K562 (cell line): ENCODE results near the gene SLCO2A1. TPM values are rescaled to one million over a fixed set of nuclear protein-coding genes. Genes with fewer than 3 reads are reported as not detected.

Source experiments
- ATF6 ChIP-seq: sonication (generic); formaldehyde crosslinking; IDR thresholded peaks from 2 replicates; pipeline ENCODE4 v1.4.0; 2020; ENCODE audit warnings: mild to moderate bottlenecking, missing genetic modification reagents
- CBFA2T3 ChIP-seq: fragments of 450-650 bp; IDR thresholded peaks from 2 replicates; pipeline ENCODE4 v1.6.1; 2017
- KAT7 ChIP-seq: sonication (generic); formaldehyde crosslinking; IDR thresholded peaks from 2 replicates; pipeline ENCODE4 v1.8.0; 2022; ENCODE audit warnings: missing genetic modification reagents, mild to moderate bottlenecking, borderline replicate concordance
- MITF ChIP-seq: IDR thresholded peaks from 2 replicates; pipeline ENCODE4 v1.6.1; 2014; ENCODE audit warnings: antibody characterized with exemption
- SMARCA4 ChIP-seq: fragments of 450-650 bp; IDR thresholded peaks from 2 replicates; pipeline ENCODE4 v1.6.1; 2016
- SNAPC5 ChIP-seq: fragments of 250-450 bp; sonication (Bioruptor Pico); IDR thresholded peaks from 2 replicates; pipeline ENCODE4 v1.8.0; 2021; ENCODE audit warnings: moderate library complexity, mild to moderate bottlenecking, inconsistent platforms
- SNIP1 ChIP-seq: fragments of 450-650 bp; IDR thresholded peaks from 2 replicates; pipeline ENCODE4 v1.7.1; 2017; ENCODE audit warnings: low read depth, mild to moderate bottlenecking
- TAL1 ChIP-seq: fragments of 450-650 bp; IDR thresholded peaks from 2 replicates; pipeline ENCODE4 v1.6.1; 2016; ENCODE audit warnings: mild to moderate bottlenecking
- TEAD4 ChIP-seq, 2 experiments: sonication (generic) in 1 of 2; formaldehyde crosslinking in 1 of 2; IDR thresholded peaks; 2 replicates each; pipeline versions ENCODE4 v1.6.1 to v1.8.0; 2012 to 2022; ENCODE audit warnings: borderline replicate concordance in 1 of 2, inconsistent platforms in 1 of 2, low read length in 1 of 2, mild to moderate bottlenecking in 1 of 2, missing genetic modification reagents in 1 of 2
- TOE1 ChIP-seq, 2 experiments: fragments of 450-650 bp in 1 of 2; sonication (generic) in 1 of 2; formaldehyde crosslinking in 1 of 2; IDR thresholded peaks; 2 replicates each; pipeline versions ENCODE4 v1.7.1 to v1.8.0; 2016 to 2022; ENCODE audit warnings: borderline replicate concordance in 2 of 2, mild to moderate bottlenecking in 2 of 2, antibody characterized with exemption in 1 of 2, inconsistent platforms in 1 of 2, low read depth in 1 of 2, missing genetic modification reagents in 1 of 2, moderate library complexity in 1 of 2
- UBTF ChIP-seq, 2 experiments: IDR thresholded peaks; 2 replicates each; pipeline ENCODE4 v1.6.1; 2012; ENCODE audit warnings: improper control_type of control experiment in 2 of 2, low read depth in 2 of 2, low read length in 2 of 2, borderline replicate concordance in 1 of 2
- ZNF274 ChIP-seq: IDR thresholded peaks from 2 replicates; pipeline ENCODE4 v1.6.1; 2011; ENCODE audit warnings: low read depth, mild to moderate bottlenecking, low read length, moderate library complexity, borderline replicate concordance
- ZNF586 ChIP-seq: fragments of 450-650 bp; formaldehyde crosslinking; conservative IDR thresholded peaks from 2 replicates; pipeline ENCODE4 v1.4.0; 2020; ENCODE audit warnings: mild to moderate bottlenecking, moderate library complexity
- polyA plus RNA-seq, 8 experiments: library from polyadenylated mRNA; depleted of rRNA in 4 of 8; stranded (reverse) in 5 of 8; unstranded in 3 of 8; fragments of >200 nt; fragmentation: Nextera tagmentation in 2 of 8; fragmentation: Illumina TruSeq in 1 of 8; extraction: Ambion mirVana in 2 of 8; extraction: Trizol in 1 of 8; gene quantifications; 2 replicates each; pipeline versions ENCODE4 v1.2.1 to v1.2.3, GENCODE V29; 2011 to 2014; ENCODE audit warnings: inconsistent platforms in 1 of 8, missing spikeins in 1 of 8
- total RNA-seq, 7 experiments: library from RNA; depleted of rRNA in 6 of 7; stranded (reverse); fragments of >200 nt in 6 of 7; fragmentation: Illumina TruSeq in 2 of 7; extraction: Trizol in 2 of 7; gene quantifications; 2 replicates each; pipeline versions ENCODE4 v1.2.1 to v1.2.3, GENCODE V29; 2011 to 2021; ENCODE audit warnings: low replicate concordance in 1 of 7

Gene SLCO2A1
- total and polyA plus RNA-seq, 9 of the 15 experiments (the other 6 are each of a cell fraction or from before 2014, with no cell fraction given) = 0.16 to 1.0 TPM; not detected in 7

- TF ChIP-seq ATF6 (CRISPR knock-in tag) = no peak
- peak; percentile 69 for TF ChIP-seq SMARCA4
- TF ChIP-seq MITF = no peak
- no peak for TF ChIP-seq UBTF (IDR thresholded peaks at IDR 0.05; ENCODE audit: borderline replicate concordance in 1 of 2, low read depth in 2 of 2, low read length in 2 of 2)
- no peak for TF ChIP-seq TOE1 (IDR thresholded peaks at IDR 0.05; ENCODE audit: borderline replicate concordance)
- no peak for TF ChIP-seq TOE1 (CRISPR knock-in tag; IDR thresholded peaks at IDR 0.05; ENCODE audit: borderline replicate concordance, low read depth)
- no peak for TF ChIP-seq SNIP1
- TF ChIP-seq CBFA2T3 = peak; percentile 91
- TF ChIP-seq ZNF274 = no peak
- no peak for TF ChIP-seq ZNF586 (CRISPR knock-in tag)
- TF ChIP-seq TAL1 = peak; percentile 70; the same call in 1 of the 2 replicates
- no peak for TF ChIP-seq SNAPC5 (CRISPR knock-in tag)
- TF ChIP-seq TEAD4 (IDR thresholded peaks at IDR 0.05; ENCODE audit: low read length) = peak; percentile 76
- no peak for TF ChIP-seq TEAD4 (CRISPR knock-in tag; IDR thresholded peaks at IDR 0.05; ENCODE audit: borderline replicate concordance)
- no peak for TF ChIP-seq KAT7 (CRISPR knock-in tag)
Measured at GRCh38 chr3:133892541-133893231, 137.0 kb downstream of the SLCO2A1 start (continued).
